Sigmoid colon (tissue), 7 donors: ENCODE results near the gene MAN2A2. TPM values are rescaled to one million over a fixed set of nuclear protein-coding genes. Genes with fewer than 3 reads are reported as not detected.

Experiments used
- DNase-seq: peaks from one replicate; pipeline ENCODE4 v3.0.0-alpha.2; 2019
- H3K27ac ChIP-seq, 4 donors: fragments of 200-600 bp; sonication (generic); one replicate each; pipeline ENCODE4 v1.5.1; 2016 to 2019; ENCODE audit warnings: mild to moderate bottlenecking in 1 of 4
- H3K27me3 ChIP-seq, 3 donors: fragments of 200-600 bp; sonication (generic); one replicate each; pipeline ENCODE4 v1.5.1; 2019; ENCODE audit warnings: mild to moderate bottlenecking in 1 of 3
- H3K36me3 ChIP-seq, 4 donors: fragments of 200-600 bp; sonication (generic); one replicate each; pipeline ENCODE4 v1.5.1; 2016 to 2019
- H3K4me1 ChIP-seq, 4 donors: fragments of 200-600 bp; sonication (generic); one replicate each; pipeline ENCODE4 v1.5.1; 2017 to 2019
- H3K4me3 ChIP-seq, 4 donors: fragments of 200-600 bp; sonication (generic); one replicate each; pipeline ENCODE4 v1.5.1; 2017 to 2019; ENCODE audit warnings: mild to moderate bottlenecking in 2 of 4, moderate library complexity in 1 of 4
- H3K9me3 ChIP-seq, 4 donors: fragments of 200-600 bp in 3 of 4; sonication (generic) in 3 of 4; one replicate each; pipeline versions ENCODE4 v1.5.1 to v1.6.1; 2013 to 2019
- CTCF ChIP-seq, 4 experiments: fragments of 450-650 bp in 3 of 4; fragments of 200-600 bp in 1 of 4; IDR thresholded peaks; one replicate each; pipeline ENCODE4 v1.5.1; 2016 to 2019; ENCODE audit warnings: antibody characterized with exemption in 4 of 4, mild to moderate bottlenecking in 3 of 4, moderate library complexity in 2 of 4
- EP300 ChIP-seq, 4 donors: sonication (generic); formaldehyde crosslinking; IDR thresholded peaks; one replicate each; pipeline ENCODE4 v1.6.1; 2017; ENCODE audit warnings: antibody characterized with exemption in 4 of 4
- POLR2A ChIP-seq, 2 donors: fragments of 450-650 bp; IDR thresholded peaks; one replicate each; pipeline ENCODE4 v1.6.1; 2016; ENCODE audit warnings: antibody characterized with exemption in 2 of 2, mild to moderate bottlenecking in 2 of 2, moderate library complexity in 2 of 2
- POLR2AphosphoS5 ChIP-seq, 4 donors: sonication (generic); formaldehyde crosslinking; IDR thresholded peaks; one replicate each; pipeline ENCODE4 v1.6.1; 2017; ENCODE audit warnings: antibody characterized with exemption in 4 of 4
- WGBS, 2 donors: extraction: QIAGEN DNeasy Blood & Tissue Kit; methylation state at CpG; one replicate each; pipeline ENCODE4 v1.1.7; 2013; 5-methylcytosine and 5-hydroxymethylcytosine counted together
- intact Hi-C: fragments of 100-400 bp; cut with DNase I; formaldehyde crosslinking; loops from one replicate; pipeline ENCODE4 v1.15.1; 2023
- polyA plus RNA-seq, 3 donors: library from polyadenylated mRNA; stranded (reverse); fragments of 200-250 nt; gene quantifications; one replicate each; pipeline ENCODE4 v1.2.3, GENCODE V29; 2013
- total RNA-seq, 4 donors: library from RNA; depleted of rRNA; stranded (reverse); fragments of >200 nt; gene quantifications; one replicate each; pipeline ENCODE4 v1.1.0, GENCODE V29; 2016
- donor health status: healthy with polysubstance abuse.
- donor health status: Bipolar disorder and iron deficiency.
- donor health status: healthy.

The MAN2A2 gene
- total and polyA plus RNA-seq, 7 donors: 3.7 to 57.6 (median 31.0) TPM

- no peak overlapping the region for H3K4me3 ChIP-seq
- H3K9me3 ChIP-seq: no peaks in the 10 kb centered on the region
- no peaks in the 10 kb centered on the region for H3K4me1 ChIP-seq
- H3K27ac ChIP-seq: no peak overlapping the region
- H3K36me3 ChIP-seq: no peaks in the 10 kb centered on the region
- H3K27me3 ChIP-seq: no peaks in the 10 kb centered on the region
- WGBS, 2 donors: 55 to 73% methylated on average over 10 of the region's 10 CpGs
- no peak for DNase-seq
- intact Hi-C loops: no loop called here
- TF ChIP-seq POLR2A (IDR thresholded peaks at IDR 0.05) (no peak), POLR2AphosphoS5 (IDR thresholded peaks at IDR 0.05) (no peak), EP300 (IDR thresholded peaks at IDR 0.05) (no peak), CTCF (IDR thresholded peaks at IDR 0.05) (no peak)
Observed at GRCh38 chr15:90859234-90860131, 43.6 kb upstream of the MAN2A2 start.

- H3K4me3 ChIP-seq: no peak overlapping the region
- intact Hi-C loops: no loop called here
- H3K4me1 ChIP-seq: no peaks in the 10 kb centered on the region
- no peaks in the 10 kb centered on the region for H3K27me3 ChIP-seq
- TF ChIP-seq POLR2A (IDR thresholded peaks at IDR 0.05) (no peak), POLR2AphosphoS5 (IDR thresholded peaks at IDR 0.05) (no peak), EP300 (IDR thresholded peaks at IDR 0.05) (no peak), CTCF (IDR thresholded peaks at IDR 0.05) (no peak)
- no peaks in the 10 kb centered on the region for H3K36me3 ChIP-seq
- H3K27ac ChIP-seq: no peak overlapping the region
- H3K9me3 ChIP-seq: no peaks in the 10 kb centered on the region
- no peak for DNase-seq
- 29 to 85% methylated on average over 7 of the region's 7 CpGs for WGBS, 2 donors
Observed at GRCh38 chr15:90860450-90860849, 42.7 kb upstream of the MAN2A2 start.

GRCh38 chr15:90860942-90861675, 42.0 kb upstream of the MAN2A2 start:
- Histone ChIP-seq H3K9me3 (no peaks in the 10 kb centered on the region), H3K27ac (no peak overlapping the region), H3K4me1 (no peaks in the 10 kb centered on the region), H3K36me3 (no peaks in the 10 kb centered on the region), H3K4me3 (no peak overlapping the region), H3K27me3 (no peaks in the 10 kb centered on the region)
- intact Hi-C loops: no loop called here
- 19 to 71% methylated on average over 14 of the region's 14 CpGs for WGBS, 2 donors
- TF ChIP-seq CTCF (IDR thresholded peaks at IDR 0.05): no peak
- TF ChIP-seq EP300 (IDR thresholded peaks at IDR 0.05): no peak
- TF ChIP-seq POLR2AphosphoS5 (IDR thresholded peaks at IDR 0.05): no peak
- no peak for TF ChIP-seq POLR2A (IDR thresholded peaks at IDR 0.05)
- DNase-seq: no peak

- 47 to 84% methylated on average over 6 of the region's 6 CpGs for WGBS, 2 donors
- Histone ChIP-seq H3K4me1 (no peaks in the 10 kb centered on the region), H3K4me3 (no peak overlapping the region), H3K27me3 (no peaks in the 10 kb centered on the region), H3K27ac (no peak overlapping the region), H3K9me3 (no peaks in the 10 kb centered on the region), H3K36me3 (no peaks in the 10 kb centered on the region)
- TF ChIP-seq CTCF (IDR thresholded peaks at IDR 0.05) (no peak), EP300 (IDR thresholded peaks at IDR 0.05) (no peak), POLR2A (IDR thresholded peaks at IDR 0.05) (no peak), POLR2AphosphoS5 (IDR thresholded peaks at IDR 0.05) (no peak)
- intact Hi-C loops: no loop called here
- no peak for DNase-seq
Observed at GRCh38 chr15:90862487-90862886, 40.6 kb upstream of the MAN2A2 start.
